ENCODE data around the gene ACSF2. TPM values are rescaled to one million over a fixed set of nuclear protein-coding genes. Genes with fewer than 3 reads are reported as not detected.

Gene ACSF2
- total and polyA plus RNA-seq, 2 donors from 2014 or later: 44.4 to 404 TPM

GRCh38 chr17:50476545-50477315, 50.7 kb downstream of the ACSF2 start:
- no peak for TF ChIP-seq CTCF (IDR thresholded peaks at IDR 0.05; ENCODE audit: borderline replicate concordance, extremely low read depth, insufficient read depth)
- no peak overlapping the region for H3K9ac ChIP-seq (ENCODE audit: low read length in 3 of 3)
- peaks cover 0 to 17% (median 12%) of the 10 kb centered on the region in 3 donors for H3K36me3 ChIP-seq (ENCODE audit: control insufficient read depth in 2 of 3, insufficient read depth in 3 of 3, low read length in 3 of 3)
- no peaks in the 10 kb centered on the region for H3K9me3 ChIP-seq (ENCODE audit: control insufficient read depth in 2 of 3, insufficient read depth in 1 of 3, low read length in 3 of 3)
- no peaks in the 10 kb centered on the region for H3K27me3 ChIP-seq (ENCODE audit: control insufficient read depth, insufficient read depth, low read length)
- intact Hi-C loops (cut with DNase I): no loop called here
- FAIRE-seq (no peak), DNase-seq (no peak)
- no peak overlapping the region for H3K4me3 ChIP-seq (ENCODE audit: low read length in 3 of 3)
- H3K4me1 ChIP-seq (ENCODE audit: control insufficient read depth in 2 of 3, insufficient read depth in 2 of 3, low read depth in 1 of 3, low read length in 3 of 3): peaks cover 0 to 30% (median 26%) of the 10 kb centered on the region in 3 donors
- H3K27ac ChIP-seq (ENCODE audit: low read depth in 2 of 2, low read length in 2 of 2): peak overlapping the region; percentile 51 to 79

GRCh38 chr17:50477976-50478375, 52.0 kb downstream of the ACSF2 start:
- FAIRE-seq: no peak
- Histone ChIP-seq H3K27ac (ENCODE audit: low read depth in 2 of 2, low read length in 2 of 2) (peak overlapping the region; percentile 92 to 93), H3K36me3 (ENCODE audit: control insufficient read depth in 2 of 3, insufficient read depth in 3 of 3, low read length in 3 of 3) (peaks cover 0 to 10% (median 7%) of the 10 kb centered on the region in 3 donors), H3K9me3 (ENCODE audit: control insufficient read depth in 2 of 3, insufficient read depth in 1 of 3, low read length in 3 of 3) (no peaks in the 10 kb centered on the region), H3K4me1 (ENCODE audit: control insufficient read depth in 2 of 3, insufficient read depth in 2 of 3, low read depth in 1 of 3, low read length in 3 of 3) (peaks cover 0 to 22% (median 20%) of the 10 kb centered on the region in 3 donors), H3K9ac (ENCODE audit: low read length in 3 of 3) (peak overlapping the region in 2 of 3 donors; percentile 57 to 92), H3K27me3 (ENCODE audit: control insufficient read depth, insufficient read depth, low read length) (no peaks in the 10 kb centered on the region), H3K4me3 (ENCODE audit: low read length in 3 of 3) (peak overlapping the region in 2 of 3 donors; percentile 25 to 83)
- intact Hi-C loops (cut with DNase I): no loop called here
- no peak for TF ChIP-seq CTCF (IDR thresholded peaks at IDR 0.05; ENCODE audit: borderline replicate concordance, extremely low read depth, insufficient read depth)
- peak in 1 of 5 donors; percentile 57 for DNase-seq

GRCh38 chr17:50478391-50479381, 52.7 kb downstream of the ACSF2 start, which contains the start of gene RSAD1:
Gene RSAD1 (plus strand): TSS chr17:50478860. CDS start chr17:50478885, 25 bp downstream.
- peak within 1 kb of the TSS; percentile 63 to 92 (median 92) for H3K9ac ChIP-seq (ENCODE audit: low read length in 3 of 3)
- intact Hi-C loops (cut with DNase I): no loop called here
- H3K4me1 ChIP-seq (ENCODE audit: control insufficient read depth in 2 of 3, insufficient read depth in 2 of 3, low read depth in 1 of 3, low read length in 3 of 3): peaks cover 0 to 22% (median 20%) of the 10 kb centered on the region in 3 donors
- TF ChIP-seq CTCF (IDR thresholded peaks at IDR 0.05; ENCODE audit: borderline replicate concordance, extremely low read depth, insufficient read depth): peak; percentile 64
- DNase-seq: peak; percentile 93 to 97 (median 95)
- FAIRE-seq: no peak
- H3K4me3 ChIP-seq (ENCODE audit: low read length in 3 of 3): peak within 1 kb of the TSS; percentile 78 to 83 (median 79)
- peaks cover 0 to 12% (median 9%) of the 10 kb centered on the region in 3 donors for H3K36me3 ChIP-seq (ENCODE audit: control insufficient read depth in 2 of 3, insufficient read depth in 3 of 3, low read length in 3 of 3)
- no peaks in the 10 kb centered on the region for H3K27me3 ChIP-seq (ENCODE audit: control insufficient read depth, insufficient read depth, low read length)
- peak within 1 kb of the TSS; percentile 92 to 93 for H3K27ac ChIP-seq (ENCODE audit: low read depth in 2 of 2, low read length in 2 of 2)
- H3K9me3 ChIP-seq (ENCODE audit: control insufficient read depth in 2 of 3, insufficient read depth in 1 of 3, low read length in 3 of 3): no peaks in the 10 kb centered on the region

Measured in kidney (tissue), 14 donors.